ENCODE measurements around the gene MRPL28. TPM values are rescaled to one million over a fixed set of nuclear protein-coding genes. Genes with fewer than 3 reads are reported as not detected.
A peak's percentile ranks its signal among the peaks of the same experiment; 100 is the strongest.

The MRPL28 gene
- total RNA-seq, 1 donor from 2014 or later = 82.2 TPM

DNA sequence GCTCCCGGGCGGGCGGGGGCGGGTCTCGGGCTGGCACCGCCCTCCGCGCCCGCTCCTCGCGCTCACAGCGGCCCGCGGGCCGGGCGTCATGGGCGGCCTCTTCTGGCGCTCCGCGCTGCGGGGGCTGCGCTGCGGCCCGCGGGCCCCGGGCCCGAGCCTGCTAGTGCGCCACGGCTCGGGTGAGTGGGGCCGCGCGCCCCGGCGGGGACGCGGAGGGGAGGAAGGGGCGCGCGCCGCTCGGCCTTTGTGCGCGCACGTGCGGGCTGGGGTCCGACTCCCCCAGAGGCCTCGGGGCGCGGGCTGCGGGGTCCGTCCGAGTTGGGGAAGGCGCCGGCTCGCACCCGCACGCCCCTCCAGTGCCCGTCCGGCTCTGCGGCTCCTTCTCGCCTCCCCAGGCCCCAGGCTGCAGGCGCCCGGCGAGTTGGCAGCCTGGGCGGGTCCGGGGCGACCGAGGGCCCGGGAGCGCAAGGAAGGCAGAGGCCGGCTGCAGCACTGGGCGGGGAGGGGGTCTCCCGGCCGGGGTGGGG lies 26.9 kb upstream of the MRPL28 start, which contains the start of gene NME4:
NME4 (plus strand) TSS at position 65 of the 527 bp plus-strand sequence; CDS start at position 89, 24 bp downstream.
- peaks cover 23% of the 10 kb centered on the region for H3K4me1 Mint-ChIP-seq
- Histone ChIP-seq H3K79me2 (ENCODE audit: low read depth) (no peaks in the 10 kb centered on the region), H3K4me1 (peaks cover 7% of the 10 kb centered on the region), H3K27me3 (peaks cover 2% of the 10 kb centered on the region), H3K27ac (no peak within 1 kb of the TSS), H3K4me3 (peak within 1 kb of the TSS; percentile 69), H3F3A (ENCODE audit: low read depth) (peaks cover 58% of the 10 kb centered on the region), H2AFZ (replicated peaks) (peak within 1 kb of the TSS; percentile 66), H3K9me3 (ENCODE audit: low read depth) (no peaks in the 10 kb centered on the region), H4K20me1 (ENCODE audit: low read depth) (peaks cover 26% of the 10 kb centered on the region), H3K36me3 (no peaks in the 10 kb centered on the region), H3K4me2 (peak within 1 kb of the TSS; percentile 79), H3K9ac (no peak within 1 kb of the TSS)
- peaks cover 8% of the 10 kb centered on the region for H3K27me3 Mint-ChIP-seq (ENCODE audit: insufficient read depth, low read depth)
- peak within 1 kb of the TSS; percentile 98 for H3K27ac Mint-ChIP-seq
- DNase-seq (ENCODE audit: low spot score) = peak; percentile 77
- TF ChIP-seq, protein P1, sequence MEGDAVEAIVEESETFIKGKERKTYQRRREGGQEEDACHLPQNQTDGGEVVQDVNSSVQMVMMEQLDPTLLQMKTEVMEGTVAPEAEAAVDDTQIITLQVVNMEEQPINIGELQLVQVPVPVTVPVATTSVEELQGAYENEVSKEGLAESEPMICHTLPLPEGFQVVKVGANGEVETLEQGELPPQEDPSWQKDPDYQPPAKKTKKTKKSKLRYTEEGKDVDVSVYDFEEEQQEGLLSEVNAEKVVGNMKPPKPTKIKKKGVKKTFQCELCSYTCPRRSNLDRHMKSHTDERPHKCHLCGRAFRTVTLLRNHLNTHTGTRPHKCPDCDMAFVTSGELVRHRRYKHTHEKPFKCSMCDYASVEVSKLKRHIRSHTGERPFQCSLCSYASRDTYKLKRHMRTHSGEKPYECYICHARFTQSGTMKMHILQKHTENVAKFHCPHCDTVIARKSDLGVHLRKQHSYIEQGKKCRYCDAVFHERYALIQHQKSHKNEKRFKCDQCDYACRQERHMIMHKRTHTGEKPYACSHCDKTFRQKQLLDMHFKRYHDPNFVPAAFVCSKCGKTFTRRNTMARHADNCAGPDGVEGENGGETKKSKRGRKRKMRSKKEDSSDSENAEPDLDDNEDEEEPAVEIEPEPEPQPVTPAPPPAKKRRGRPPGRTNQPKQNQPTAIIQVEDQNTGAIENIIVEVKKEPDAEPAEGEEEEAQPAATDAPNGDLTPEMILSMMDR (IDR thresholded peaks at IDR 0.05) = no peak
- TF ChIP-seq EZH2phosphoT487 (IDR thresholded peaks at IDR 0.05) (no peak), EZH2 (IDR thresholded peaks at IDR 0.05) (no peak)
- no peaks in the 10 kb centered on the region for H3K9me3 Mint-ChIP-seq
- H3K4me3 Mint-ChIP-seq = peak within 1 kb of the TSS; percentile 97
- H3K36me3 Mint-ChIP-seq = peaks cover 2% of the 10 kb centered on the region

- H3K4me1 ChIP-seq = peaks cover 7% of the 10 kb centered on the region
- no peaks in the 10 kb centered on the region for H3K9me3 ChIP-seq (ENCODE audit: low read depth)
- no peaks in the 10 kb centered on the region for H3K79me2 ChIP-seq (ENCODE audit: low read depth)
- H3K4me3 Mint-ChIP-seq = peak overlapping the region; percentile 97
- no peak for TF ChIP-seq EZH2phosphoT487 (IDR thresholded peaks at IDR 0.05)
- TF ChIP-seq EZH2 (IDR thresholded peaks at IDR 0.05) = no peak
- TF ChIP-seq, protein P1 (IDR thresholded peaks at IDR 0.05) = no peak
- no peaks in the 10 kb centered on the region for H3K36me3 ChIP-seq
- H2AFZ ChIP-seq (replicated peaks) = peak overlapping the region; percentile 66
- peaks cover 23% of the 10 kb centered on the region for H3K4me1 Mint-ChIP-seq
- H3F3A ChIP-seq (ENCODE audit: low read depth) = peaks cover 53% of the 10 kb centered on the region
- H3K9me3 Mint-ChIP-seq = no peaks in the 10 kb centered on the region
- H3K36me3 Mint-ChIP-seq = peaks cover 2% of the 10 kb centered on the region
- DNase-seq (ENCODE audit: low spot score) = peak; percentile 75
- H3K27ac ChIP-seq = no peak overlapping the region
- H3K4me3 ChIP-seq = peak overlapping the region; percentile 69
- peaks cover 2% of the 10 kb centered on the region for H3K27me3 ChIP-seq
- peak overlapping the region; percentile 98 for H3K27ac Mint-ChIP-seq
- peaks cover 13% of the 10 kb centered on the region for H3K27me3 Mint-ChIP-seq (ENCODE audit: insufficient read depth, low read depth)
- H4K20me1 ChIP-seq (ENCODE audit: low read depth) = peaks cover 26% of the 10 kb centered on the region
- H3K4me2 ChIP-seq = peak overlapping the region; percentile 77
- H3K9ac ChIP-seq = no peak overlapping the region
These were observed 26.3 kb upstream of the MRPL28 start for GRCh38 chr16:396605-397004.

DNA sequence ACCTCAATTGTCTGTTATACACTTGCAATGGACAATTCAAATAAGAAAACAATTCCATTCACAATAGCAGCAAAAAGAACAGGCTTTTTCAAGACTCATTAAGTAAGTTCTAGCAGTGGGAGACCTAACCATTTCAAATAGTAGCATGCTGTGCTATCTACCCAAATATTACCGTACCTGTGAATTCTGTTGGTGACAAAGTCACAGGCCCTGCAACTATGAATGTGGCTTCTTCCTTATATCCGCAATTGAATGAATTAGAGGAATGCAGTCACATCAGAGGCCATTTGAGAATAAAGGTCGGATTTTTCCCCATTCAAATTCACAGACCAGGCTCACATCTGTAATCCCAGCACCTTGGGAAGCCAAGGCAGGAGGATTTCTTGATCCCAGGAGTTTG lies 25.9 kb upstream of the MRPL28 start:
- no peak overlapping the region for H3K9ac ChIP-seq
- H3K27ac ChIP-seq = no peak overlapping the region
- H2AFZ ChIP-seq (replicated peaks) = peak overlapping the region; percentile 66
- peaks cover 2% of the 10 kb centered on the region for H3K36me3 Mint-ChIP-seq
- H3K27me3 ChIP-seq = peaks cover 2% of the 10 kb centered on the region
- peaks cover 23% of the 10 kb centered on the region for H3K4me1 Mint-ChIP-seq
- H3K27me3 Mint-ChIP-seq (ENCODE audit: insufficient read depth, low read depth) = peaks cover 13% of the 10 kb centered on the region
- peaks cover 50% of the 10 kb centered on the region for H3F3A ChIP-seq (ENCODE audit: low read depth)
- peak overlapping the region; percentile 91 for H3K27ac Mint-ChIP-seq
- H3K4me1 ChIP-seq = peaks cover 7% of the 10 kb centered on the region
- no peaks in the 10 kb centered on the region for H3K79me2 ChIP-seq (ENCODE audit: low read depth)
- peaks cover 26% of the 10 kb centered on the region for H4K20me1 ChIP-seq (ENCODE audit: low read depth)
- DNase-seq (ENCODE audit: low spot score) = peak; percentile 40
- no peak for TF ChIP-seq EZH2 (IDR thresholded peaks at IDR 0.05)
- no peak for TF ChIP-seq EZH2phosphoT487 (IDR thresholded peaks at IDR 0.05)
- TF ChIP-seq, protein P1 (IDR thresholded peaks at IDR 0.05) = no peak
- H3K4me3 Mint-ChIP-seq = peak overlapping the region; percentile 97
- H3K4me3 ChIP-seq = peak overlapping the region; percentile 69
- no peaks in the 10 kb centered on the region for H3K9me3 ChIP-seq (ENCODE audit: low read depth)
- peak overlapping the region; percentile 77 for H3K4me2 ChIP-seq
- H3K9me3 Mint-ChIP-seq = no peaks in the 10 kb centered on the region
- no peaks in the 10 kb centered on the region for H3K36me3 ChIP-seq

All from neural progenitor cell (in vitro differentiated cells).